GM18873 (cell line): ENCODE measurements around the gene PALMD.

Source experiments
- ATAC-seq: cut with Tn5 transposase; IDR thresholded peaks from one replicate; pipeline ENCODE4 v1.9.1; 2021; ENCODE audit warnings: mild to moderate bottlenecking, moderate library complexity, moderate number of reproducible peaks; ENCODE audit not compliant: unreplicated experiment, low FRiP score

PALMD gene, protein sequence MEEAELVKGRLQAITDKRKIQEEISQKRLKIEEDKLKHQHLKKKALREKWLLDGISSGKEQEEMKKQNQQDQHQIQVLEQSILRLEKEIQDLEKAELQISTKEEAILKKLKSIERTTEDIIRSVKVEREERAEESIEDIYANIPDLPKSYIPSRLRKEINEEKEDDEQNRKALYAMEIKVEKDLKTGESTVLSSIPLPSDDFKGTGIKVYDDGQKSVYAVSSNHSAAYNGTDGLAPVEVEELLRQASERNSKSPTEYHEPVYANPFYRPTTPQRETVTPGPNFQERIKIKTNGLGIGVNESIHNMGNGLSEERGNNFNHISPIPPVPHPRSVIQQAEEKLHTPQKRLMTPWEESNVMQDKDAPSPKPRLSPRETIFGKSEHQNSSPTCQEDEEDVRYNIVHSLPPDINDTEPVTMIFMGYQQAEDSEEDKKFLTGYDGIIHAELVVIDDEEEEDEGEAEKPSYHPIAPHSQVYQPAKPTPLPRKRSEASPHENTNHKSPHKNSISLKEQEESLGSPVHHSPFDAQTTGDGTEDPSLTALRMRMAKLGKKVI

DNA sequence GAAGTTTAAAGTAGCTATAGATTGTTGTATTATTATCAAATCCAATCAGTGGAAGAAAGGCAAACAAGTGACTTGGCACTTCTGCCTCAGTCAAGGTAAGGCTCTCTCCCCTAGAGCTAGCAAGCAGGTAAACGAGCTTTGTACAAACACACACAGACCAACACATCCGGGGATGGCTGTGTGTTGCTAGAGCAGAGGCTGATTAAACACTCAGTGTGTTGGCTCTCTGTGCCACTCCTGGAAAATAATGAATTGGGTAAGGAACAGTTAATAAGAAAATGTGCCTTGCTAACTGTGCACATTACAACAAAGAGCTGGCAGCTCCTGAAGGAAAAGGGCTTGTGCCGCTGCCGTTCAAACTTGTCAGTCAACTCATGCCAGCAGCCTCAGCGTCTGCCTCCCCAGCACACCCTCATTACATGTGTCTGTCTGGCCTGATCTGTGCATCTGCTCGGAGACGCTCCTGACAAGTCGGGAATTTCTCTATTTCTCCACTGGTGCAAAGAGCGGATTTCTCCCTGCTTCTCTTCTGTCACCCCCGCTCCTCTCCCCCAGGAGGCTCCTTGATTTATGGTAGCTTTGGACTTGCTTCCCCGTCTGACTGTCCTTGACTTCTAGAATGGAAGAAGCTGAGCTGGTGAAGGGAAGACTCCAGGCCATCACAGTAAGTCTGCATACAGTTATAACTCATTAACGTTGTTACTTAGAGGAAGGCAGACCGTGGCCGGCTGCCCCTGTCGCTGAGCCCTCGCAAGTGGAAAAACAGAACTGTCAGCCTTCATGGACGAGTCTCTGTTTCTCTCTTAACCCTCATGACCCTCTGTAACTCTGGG lies at the start of gene PALMD:
Gene PALMD, plus strand, starts transcription at position 415 of the 833 bp plus-strand sequence. Its CDS starts 205 bp downstream, at position 620.
- no peak for ATAC-seq

DNA sequence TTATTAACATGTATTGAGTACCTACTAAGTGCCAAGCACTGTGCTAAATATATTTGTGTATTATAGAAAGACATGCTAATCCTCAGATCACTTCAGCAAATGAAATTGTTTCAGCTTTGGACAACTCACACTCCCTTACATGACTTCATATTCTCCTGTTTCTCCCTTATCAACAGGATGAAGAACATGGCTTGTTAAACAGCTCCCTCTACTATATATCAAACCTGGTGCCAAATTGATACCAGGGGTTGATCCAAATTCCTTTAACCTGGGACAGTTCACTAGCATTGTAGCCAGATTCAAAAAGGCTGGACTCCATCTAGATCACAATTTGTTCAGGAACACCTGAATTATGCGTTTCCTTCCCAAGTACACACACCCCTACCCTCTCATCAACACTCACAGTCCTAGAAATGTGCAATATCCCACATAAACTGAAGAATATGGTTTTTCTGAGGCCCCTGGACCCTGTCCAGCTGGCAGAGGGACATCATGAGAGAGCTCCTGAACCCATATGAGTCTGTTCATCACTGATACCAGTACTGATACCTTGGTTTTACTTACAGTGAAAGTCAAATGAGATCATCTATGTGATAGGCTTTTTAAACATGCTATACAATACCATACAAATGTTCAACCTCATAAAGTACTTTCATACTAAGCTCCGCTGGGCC lies 47.0 kb upstream of the PALMD start:
- ATAC-seq = no peak

GRCh38 chr1:99599678-99600175 lies 46.2 kb upstream of the PALMD start:
- no peak for ATAC-seq

- no peak for ATAC-seq
Measured at GRCh38 chr1:99600782-99601181, 45.1 kb upstream of the PALMD start.

DNA sequence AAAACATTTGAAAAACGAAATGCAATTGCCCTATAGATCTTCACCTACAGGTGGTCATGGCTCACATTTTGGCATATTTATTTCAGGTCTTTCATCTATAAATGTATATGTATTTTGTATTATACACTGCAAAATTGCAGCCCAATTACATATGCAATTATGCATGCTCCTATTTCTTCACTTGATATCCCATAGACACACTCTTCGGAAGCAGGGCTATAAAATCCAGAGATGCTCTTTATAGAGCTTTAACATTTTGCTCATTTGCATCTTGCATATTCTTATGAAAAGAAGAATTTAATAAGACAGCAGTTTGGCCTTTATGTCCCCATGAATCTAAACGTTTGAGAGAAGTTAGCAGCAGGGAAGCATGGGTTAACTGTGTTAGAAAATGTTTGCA lies 44.7 kb upstream of the PALMD start:
- no peak for ATAC-seq

DNA sequence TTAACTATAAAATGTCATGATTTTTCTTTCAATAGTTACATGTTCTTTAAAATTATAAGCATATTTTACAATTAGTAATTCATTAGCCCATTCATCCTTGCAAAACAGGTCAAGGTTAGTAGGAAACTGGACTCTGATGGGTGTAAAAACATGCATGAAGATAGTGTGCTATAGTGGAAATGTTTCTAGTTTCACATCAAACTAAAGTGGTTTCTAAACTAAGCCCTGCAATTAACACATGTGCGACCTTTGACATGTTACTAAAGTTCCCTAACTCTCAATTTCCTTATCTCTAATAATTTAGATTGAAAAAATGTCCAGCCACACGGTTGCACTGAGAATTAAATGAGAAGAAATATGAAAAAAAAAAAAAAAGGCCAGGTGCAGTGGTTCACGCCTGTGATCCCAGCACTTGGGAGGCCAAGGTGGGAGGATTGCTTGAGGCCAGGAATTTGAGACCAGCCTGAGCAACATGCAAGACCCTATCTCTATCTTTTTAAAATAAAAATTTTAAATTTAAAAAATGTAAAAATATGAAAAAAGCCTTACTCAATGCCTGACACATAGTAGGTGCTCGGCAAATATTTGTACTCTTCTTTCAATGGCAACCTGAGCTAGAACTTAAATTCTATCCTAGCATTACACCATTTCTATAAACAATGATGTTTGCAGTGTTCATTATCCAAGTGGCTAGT lies 44.1 kb upstream of the PALMD start:
- ATAC-seq = no peak

- no peak for ATAC-seq
Measured at GRCh38 chr1:99602404-99602969, 43.4 kb upstream of the PALMD start.

DNA sequence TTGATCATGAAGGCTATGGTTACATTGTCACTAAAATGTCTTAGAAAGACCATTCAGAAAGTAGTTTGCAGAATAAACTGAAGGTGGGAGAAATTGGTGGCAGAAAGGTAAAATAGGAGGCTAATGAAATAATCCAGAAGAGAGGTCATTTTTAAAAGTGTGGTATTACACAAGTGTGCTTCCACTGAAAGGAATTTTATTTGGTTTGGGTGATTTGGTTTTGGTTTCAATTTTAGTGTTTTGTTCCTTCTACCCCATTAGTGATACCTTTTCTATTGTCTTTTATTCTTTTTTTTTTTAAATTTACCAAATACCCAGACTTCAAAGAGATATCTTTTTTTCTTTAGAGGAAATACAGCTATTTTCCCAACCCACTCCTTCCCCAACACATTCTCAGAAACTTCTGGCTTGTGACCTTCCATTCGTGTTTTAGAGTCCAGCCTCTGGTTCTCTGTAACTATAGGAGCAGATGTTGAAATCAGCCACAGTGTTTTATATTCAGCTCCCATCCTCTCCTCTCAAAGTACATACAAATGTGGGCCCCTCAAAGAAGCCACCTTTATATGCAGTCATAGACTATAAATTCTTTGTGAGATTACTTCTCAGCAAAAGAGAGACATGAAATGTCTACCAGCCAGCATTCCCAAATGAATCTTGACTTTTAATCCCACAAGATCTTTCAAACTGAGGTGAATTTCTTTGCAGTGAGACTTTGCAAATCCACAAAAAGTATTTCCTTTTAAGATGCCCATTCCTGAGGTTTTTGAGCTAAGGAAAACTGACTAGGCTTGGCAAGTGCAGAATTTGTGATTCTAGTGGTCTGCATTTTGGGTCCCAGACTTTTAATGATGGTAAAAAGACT lies 42.0 kb upstream of the PALMD start:
- ATAC-seq = no peak

DNA sequence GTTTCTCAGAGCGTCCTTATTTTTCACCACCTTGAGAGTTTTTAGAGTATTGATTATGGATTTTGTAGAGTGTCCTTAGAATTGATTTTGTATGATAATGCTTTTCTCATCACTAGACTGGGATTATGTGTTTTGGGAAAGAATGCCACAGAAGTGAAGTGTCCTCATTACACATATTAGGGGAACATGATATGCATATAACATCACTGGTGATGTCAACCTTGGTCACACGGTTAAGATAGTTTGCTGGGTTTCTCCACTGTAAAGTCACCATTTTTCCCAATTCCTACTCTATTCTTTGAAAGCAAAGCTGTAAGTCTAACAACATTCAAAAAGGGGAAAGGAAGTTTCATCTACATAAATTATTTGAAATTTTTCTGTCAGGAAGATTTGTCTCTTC lies 39.6 kb upstream of the PALMD start:
- ATAC-seq = no peak

GRCh38 chr1:99607590-99607989 lies 38.3 kb upstream of the PALMD start:
- no peak for ATAC-seq

- no peak for ATAC-seq
Measured at GRCh38 chr1:99608058-99608457, 37.9 kb upstream of the PALMD start.

DNA sequence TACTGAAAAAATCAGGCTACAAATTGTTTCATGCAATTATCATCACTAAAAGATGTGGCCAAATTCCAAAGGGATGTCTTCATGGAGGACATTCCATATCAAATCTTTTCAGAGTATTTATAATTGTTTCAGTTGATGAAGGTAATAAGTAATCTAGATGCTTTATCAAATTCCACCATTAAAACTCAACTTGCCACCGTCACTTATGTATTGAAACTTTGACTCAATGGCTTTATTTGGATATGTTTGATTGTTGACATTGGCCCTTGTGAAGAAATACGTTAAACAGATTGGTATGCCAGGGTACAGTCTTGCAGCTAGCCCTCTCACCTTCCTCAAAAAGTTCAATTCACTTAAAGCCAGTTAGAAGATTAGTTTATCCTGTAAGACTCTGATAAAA lies 32.2 kb upstream of the PALMD start:
- no peak for ATAC-seq

DNA sequence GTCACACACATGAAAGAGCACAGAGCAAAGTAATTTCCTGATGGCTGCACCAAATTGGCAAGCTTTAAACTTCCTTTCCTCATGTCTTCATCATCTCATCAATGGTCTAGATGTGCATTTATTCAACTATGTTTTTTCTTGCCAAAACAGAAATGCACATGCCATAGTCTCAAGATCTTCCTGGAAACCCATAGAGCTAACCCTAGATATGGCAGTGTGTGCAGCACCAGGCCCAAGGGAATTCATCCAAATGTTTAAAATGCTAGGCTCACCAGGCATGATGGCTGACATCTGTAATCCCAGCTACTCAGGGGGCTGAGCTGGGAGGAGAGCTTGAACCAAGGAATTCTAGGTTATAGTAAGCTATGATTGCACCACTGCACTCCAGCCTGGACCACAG lies 31.2 kb upstream of the PALMD start:
- ATAC-seq = no peak

DNA sequence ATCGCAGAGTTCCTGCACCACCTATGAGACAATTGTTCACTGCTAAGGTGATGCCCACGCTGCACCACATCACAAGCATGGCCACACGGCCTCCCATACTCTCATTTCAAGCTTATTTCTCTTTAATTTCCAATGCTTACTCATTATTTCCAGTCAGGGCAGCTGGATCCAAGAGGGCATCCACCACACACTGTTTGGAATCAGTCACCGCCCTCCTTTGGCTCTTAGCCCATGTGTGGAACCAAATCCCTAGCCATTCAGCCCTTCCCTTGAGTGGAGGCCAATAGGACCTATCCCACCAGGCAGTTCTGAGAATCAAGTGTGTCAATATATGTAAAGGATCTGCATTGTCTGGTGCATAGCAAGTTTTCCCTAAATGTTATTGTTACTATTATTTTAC lies 26.3 kb upstream of the PALMD start:
- ATAC-seq = no peak

DNA sequence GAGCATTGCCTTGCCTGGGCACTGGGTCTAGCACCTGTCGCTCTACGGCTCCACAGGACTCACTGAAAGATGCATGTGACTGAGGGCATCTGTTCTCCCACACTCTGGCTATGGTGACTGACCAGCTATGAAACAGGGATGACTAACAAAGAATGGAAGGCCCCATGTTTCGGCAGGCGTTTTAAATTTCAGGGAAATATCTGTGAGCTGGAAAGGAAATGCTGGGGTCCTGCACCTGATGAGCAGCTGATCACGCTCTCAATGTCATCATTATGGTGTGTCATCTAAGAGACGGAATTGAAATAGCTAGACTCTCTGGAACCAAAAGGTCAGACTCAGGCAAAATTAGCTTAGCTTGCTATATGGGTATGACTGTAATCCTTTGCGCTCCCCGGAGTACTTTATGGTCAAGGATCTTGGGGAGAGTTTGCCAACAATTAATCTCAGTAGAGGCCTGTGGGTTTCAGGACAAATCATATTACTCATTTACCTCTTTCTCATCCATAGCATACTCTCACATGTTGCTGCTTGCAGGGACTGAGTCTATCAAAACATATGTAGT lies 24.5 kb upstream of the PALMD start:
- no peak for ATAC-seq

- ATAC-seq = no peak
Measured at GRCh38 chr1:99622702-99623347, 23.1 kb upstream of the PALMD start.

DNA sequence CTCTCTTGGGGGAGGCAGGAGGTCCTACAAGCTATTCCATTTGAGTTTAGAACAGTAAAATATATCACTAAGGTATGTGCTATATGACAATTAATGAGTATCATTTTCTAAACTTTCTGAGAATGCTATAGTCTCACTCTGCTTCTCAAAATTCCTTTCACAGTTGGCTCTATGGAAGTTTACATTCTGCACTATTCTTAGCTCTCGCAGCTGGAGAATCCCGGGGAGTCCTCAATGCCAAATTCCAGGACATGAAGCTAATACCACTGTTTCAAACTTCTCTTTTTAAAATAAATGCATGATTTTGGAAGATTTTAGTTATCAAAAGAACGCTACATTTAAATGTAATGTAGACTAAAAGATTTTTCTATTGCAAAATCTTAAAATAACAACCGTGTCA lies 22.4 kb upstream of the PALMD start:
- no peak for ATAC-seq

- ATAC-seq = no peak
Measured at GRCh38 chr1:99627615-99628014, 18.3 kb upstream of the PALMD start.
